ENCODE results near the gene FOXD1. TPM values are rescaled to one million over a fixed set of nuclear protein-coding genes. Genes with fewer than 3 reads are reported as not detected.
"Not testable (repeated sequence)": the region's sequence is repeated elsewhere in the genome, so short reads cannot be mapped to it uniquely, and the experiment has no call there.

Gene FOXD1
- total and polyA plus RNA-seq, 2 of the 8 experiments (the other 6 are each of a cell fraction or from before 2014, with no cell fraction given), result 0.11 to 1.1 TPM

DNA sequence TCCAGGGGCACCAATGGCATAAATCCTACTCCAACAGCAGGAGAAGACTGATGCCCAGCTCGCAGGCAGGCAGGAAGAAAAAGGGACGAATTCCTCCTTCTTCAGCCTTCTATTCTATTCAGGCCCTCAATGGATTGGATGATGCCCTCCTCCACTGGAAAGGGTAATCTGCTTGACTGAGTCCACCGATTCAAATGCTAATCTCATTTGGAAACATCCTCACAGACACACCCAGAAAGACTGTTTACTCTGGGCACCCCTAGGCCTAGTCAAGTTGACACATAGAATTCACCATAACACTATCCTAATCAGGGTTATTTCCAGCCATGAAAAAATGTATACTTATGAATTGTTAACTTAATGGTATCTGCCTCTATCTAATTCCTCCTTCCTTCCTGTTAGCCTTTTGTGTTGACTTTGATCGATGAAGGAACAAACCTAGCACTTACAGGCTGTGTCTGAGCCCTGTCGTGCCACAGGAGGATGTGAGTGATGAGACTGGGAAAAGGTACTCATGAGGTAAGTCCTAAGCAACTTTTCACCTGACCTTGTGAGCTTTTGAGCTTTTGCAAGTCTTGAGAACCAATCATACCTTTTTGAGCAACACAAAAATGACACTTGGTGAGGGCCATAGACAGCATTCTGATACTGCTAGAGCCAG is 36.5 kb downstream of the FOXD1 start (continued):
- TF ChIP-seq, protein P1, sequence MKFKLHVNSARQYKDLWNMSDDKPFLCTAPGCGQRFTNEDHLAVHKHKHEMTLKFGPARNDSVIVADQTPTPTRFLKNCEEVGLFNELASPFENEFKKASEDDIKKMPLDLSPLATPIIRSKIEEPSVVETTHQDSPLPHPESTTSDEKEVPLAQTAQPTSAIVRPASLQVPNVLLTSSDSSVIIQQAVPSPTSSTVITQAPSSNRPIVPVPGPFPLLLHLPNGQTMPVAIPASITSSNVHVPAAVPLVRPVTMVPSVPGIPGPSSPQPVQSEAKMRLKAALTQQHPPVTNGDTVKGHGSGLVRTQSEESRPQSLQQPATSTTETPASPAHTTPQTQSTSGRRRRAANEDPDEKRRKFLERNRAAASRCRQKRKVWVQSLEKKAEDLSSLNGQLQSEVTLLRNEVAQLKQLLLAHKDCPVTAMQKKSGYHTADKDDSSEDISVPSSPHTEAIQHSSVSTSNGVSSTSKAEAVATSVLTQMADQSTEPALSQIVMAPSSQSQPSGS (IDR thresholded peaks at IDR 0.05; ENCODE audit: low read length), result no peak
- TF ChIP-seq, protein P2, sequence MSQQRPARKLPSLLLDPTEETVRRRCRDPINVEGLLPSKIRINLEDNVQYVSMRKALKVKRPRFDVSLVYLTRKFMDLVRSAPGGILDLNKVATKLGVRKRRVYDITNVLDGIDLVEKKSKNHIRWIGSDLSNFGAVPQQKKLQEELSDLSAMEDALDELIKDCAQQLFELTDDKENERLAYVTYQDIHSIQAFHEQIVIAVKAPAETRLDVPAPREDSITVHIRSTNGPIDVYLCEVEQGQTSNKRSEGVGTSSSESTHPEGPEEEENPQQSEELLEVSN (IDR thresholded peaks at IDR 0.05), result no peak
- no peak for TF ChIP-seq SUZ12 (IDR thresholded peaks at IDR 0.05; ENCODE audit: low read length)
- TF ChIP-seq SIRT6 (IDR thresholded peaks at IDR 0.05; ENCODE audit: low read length), result no peak
- no peak for TF ChIP-seq JUN (IDR thresholded peaks at IDR 0.05; ENCODE audit: low read depth, low read length)
- TF ChIP-seq KDM4A (IDR thresholded peaks at IDR 0.05; ENCODE audit: low read depth, low read length, severe bottlenecking), result no peak
- no peak for TF ChIP-seq POLR2A (IDR thresholded peaks at IDR 0.05; ENCODE audit: control extremely low read depth in 1 of 2, low read depth in 2 of 2, low read length in 2 of 2)
- TF ChIP-seq EGR1 (IDR thresholded peaks at IDR 0.05; ENCODE audit: borderline replicate concordance, low read depth, low read length), result no peak

DNA sequence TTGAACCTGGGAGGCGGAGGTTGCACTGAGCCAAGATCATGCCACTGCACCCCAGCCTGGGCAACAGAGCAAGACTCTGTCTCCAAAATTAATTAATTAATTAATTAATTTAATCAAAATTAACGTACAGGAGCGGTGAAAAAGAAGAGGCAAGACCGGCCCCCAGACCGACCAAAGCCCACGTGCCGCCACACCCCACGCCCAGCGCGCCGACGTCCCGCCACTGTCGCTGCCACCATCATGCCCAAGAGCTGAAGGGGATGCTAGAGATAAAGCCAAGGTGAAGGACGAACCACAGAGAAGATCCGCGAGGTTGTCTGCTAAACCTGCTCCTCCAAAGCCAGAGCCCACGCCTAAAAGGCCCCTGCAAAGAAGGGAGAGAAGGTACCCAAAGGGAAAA is 38.6 kb downstream of the FOXD1 start:
- H3K4me3 ChIP-seq (ENCODE audit: extremely low read depth in 1 of 4, insufficient read depth in 2 of 4, low read depth in 3 of 4, low read length in 4 of 4); H3K18ac ChIP-seq (ENCODE audit: extremely low read depth, low read length); H3K4ac ChIP-seq (replicated peaks; ENCODE audit: insufficient read length, low read depth, low read length); H3K9me3 ChIP-seq (ENCODE audit: insufficient read depth in 2 of 2, low read depth in 1 of 2, low read length in 1 of 2); H2BK12ac ChIP-seq (ENCODE audit: low read depth, low read length); H3K23ac ChIP-seq (ENCODE audit: insufficient read length); H3K79me2 ChIP-seq (ENCODE audit: control insufficient read depth in 1 of 2, insufficient read depth in 2 of 2, low read length in 2 of 2); H4K5ac ChIP-seq (ENCODE audit: insufficient read length, low read depth, low read length); CTCF ChIA-PET (ENCODE audit: partially characterized antibody); POLR2A ChIA-PET (ENCODE audit: partially characterized antibody); H3K4me1 ChIP-seq (replicated peaks in 1 of 4; ENCODE audit: control insufficient read depth in 3 of 4, insufficient read depth in 4 of 4, low read length in 3 of 4); H3K23me2 ChIP-seq (ENCODE audit: low read depth, low read length); H3K27ac ChIP-seq (ENCODE audit: low read depth, low read length); H3K14ac ChIP-seq (ENCODE audit: insufficient read length); H2BK20ac ChIP-seq (ENCODE audit: low read length); H3K79me1 ChIP-seq (ENCODE audit: low read depth, low read length); FAIRE-seq; H2BK120ac ChIP-seq (replicated peaks; ENCODE audit: low read depth, low read length); H4K20me1 ChIP-seq (replicated peaks in 1 of 2; ENCODE audit: control insufficient read depth in 1 of 2, insufficient read depth in 2 of 2, low read length in 2 of 2); H4K91ac ChIP-seq (replicated peaks; ENCODE audit: insufficient read length, low read length); H3K9ac ChIP-seq (replicated peaks in 1 of 4; ENCODE audit: extremely low read depth in 1 of 4, low read depth in 3 of 4, low read length in 3 of 4); H2AK5ac ChIP-seq (ENCODE audit: low read depth, low read length); DNase-seq (ENCODE audit: low read depth in 1 of 2, low spot score in 2 of 2); H2AFZ ChIP-seq (ENCODE audit: low read length); H3K4me2 ChIP-seq (ENCODE audit: insufficient read depth in 1 of 2, low read depth in 2 of 2, low read length in 2 of 2); H3K56ac ChIP-seq (replicated peaks; ENCODE audit: insufficient read length, low read depth, low read length); H4K8ac ChIP-seq (ENCODE audit: extremely low read depth, insufficient read depth, low read length); H3K27me3 ChIP-seq (replicated peaks in 1 of 4; ENCODE audit: control insufficient read depth in 3 of 4, extremely low read depth in 1 of 4, insufficient read depth in 3 of 4, low read length in 3 of 4); H3K36me3 ChIP-seq (ENCODE audit: control insufficient read depth in 2 of 4, insufficient read depth in 4 of 4, low read length in 3 of 4); H2BK15ac ChIP-seq (ENCODE audit: low read length); H2BK5ac ChIP-seq (ENCODE audit: low read depth, low read length): not testable (repeated sequence)
- WGBS, 2 experiments (ENCODE audit: extremely low coverage in 1 of 2, insufficient coverage in 1 of 2, insufficient read length in 1 of 2, insufficient replicate concordance in 2 of 2, low coverage in 1 of 2, low lambda C conversion rate in 2 of 2, missing lambda C conversion rate in 1 of 2), result 95% methylated on average over 15 of the region's 18 CpGs; no CpG with 5 or more reads in 1 of the 2 experiments

Data from H1 (cell line).